NCI-H1417 (cell line): Measurements from ENCODE around the gene RNASE9.
"Not testable (repeated sequence)": the region's sequence is repeated elsewhere in the genome, so short reads cannot be mapped to it uniquely, and the experiment has no call there.

Source experiments
- DNase-seq, 3 experiments: peaks; one replicate each; lab custom pipeline; 2025; lab: John Stamatoyannopoulos, UW

Gene RNASE9

DNA sequence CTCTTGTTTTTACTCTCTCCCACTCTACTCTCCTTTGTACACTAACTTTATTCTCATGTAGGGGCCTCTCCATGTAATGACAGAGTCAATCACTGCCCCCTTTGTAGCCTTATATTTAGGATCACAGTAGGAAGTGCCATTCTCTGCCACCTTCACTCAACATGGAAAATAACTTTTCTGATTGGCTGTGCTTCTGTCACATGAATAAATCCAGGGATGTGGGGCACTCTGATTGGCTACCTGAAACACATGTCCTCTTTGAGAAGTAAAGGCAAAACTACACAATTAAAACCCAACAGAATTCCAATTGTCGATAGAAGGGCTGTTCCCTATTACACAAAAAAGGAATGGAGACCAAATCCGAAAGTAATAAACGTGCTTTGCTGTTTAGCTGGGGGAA lies at the start of gene RNASE9:
Gene RNASE9 (minus strand): TSS at position 87 of the 400 bp plus-strand sequence.
- no peak for DNase-seq

DNA sequence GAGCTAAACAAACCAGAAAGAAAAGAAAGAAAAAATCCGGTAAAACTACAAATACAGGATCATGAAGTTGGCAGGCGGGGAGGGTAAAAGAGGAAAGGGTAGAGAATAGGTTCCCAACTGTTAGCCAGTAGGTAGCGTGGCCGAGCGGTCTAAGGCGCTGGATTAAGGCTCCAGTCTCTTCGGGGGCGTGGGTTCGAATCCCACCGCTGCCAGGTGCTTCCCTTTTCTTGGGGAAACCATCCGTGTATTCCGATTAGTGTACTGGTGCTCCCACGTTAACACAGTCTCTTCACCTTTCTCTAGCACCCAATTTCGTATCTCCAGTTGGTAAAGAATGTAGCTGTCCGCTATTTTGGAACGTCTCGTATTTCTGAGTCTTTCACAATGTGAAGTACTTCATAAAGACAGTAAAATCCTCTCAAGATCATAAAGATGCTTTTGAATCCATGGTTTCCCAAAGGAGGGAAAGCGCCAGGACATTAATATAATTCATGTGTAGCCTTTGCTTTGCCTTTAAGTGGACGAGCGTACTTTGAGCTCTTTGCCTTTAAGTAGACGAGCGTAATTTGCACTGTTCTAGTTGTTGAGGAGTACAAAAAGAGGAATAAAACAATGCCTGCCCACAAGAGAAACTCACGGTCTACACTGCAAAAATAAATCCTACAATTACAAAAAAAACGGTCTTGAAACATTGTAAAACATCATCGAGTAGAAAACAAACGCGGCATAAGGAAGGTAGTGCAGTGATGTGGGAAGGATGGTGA lies 49.3 kb upstream of the RNASE9 start:
- DNase-seq = peak; percentile 81 to 92 (median 81)

DNA sequence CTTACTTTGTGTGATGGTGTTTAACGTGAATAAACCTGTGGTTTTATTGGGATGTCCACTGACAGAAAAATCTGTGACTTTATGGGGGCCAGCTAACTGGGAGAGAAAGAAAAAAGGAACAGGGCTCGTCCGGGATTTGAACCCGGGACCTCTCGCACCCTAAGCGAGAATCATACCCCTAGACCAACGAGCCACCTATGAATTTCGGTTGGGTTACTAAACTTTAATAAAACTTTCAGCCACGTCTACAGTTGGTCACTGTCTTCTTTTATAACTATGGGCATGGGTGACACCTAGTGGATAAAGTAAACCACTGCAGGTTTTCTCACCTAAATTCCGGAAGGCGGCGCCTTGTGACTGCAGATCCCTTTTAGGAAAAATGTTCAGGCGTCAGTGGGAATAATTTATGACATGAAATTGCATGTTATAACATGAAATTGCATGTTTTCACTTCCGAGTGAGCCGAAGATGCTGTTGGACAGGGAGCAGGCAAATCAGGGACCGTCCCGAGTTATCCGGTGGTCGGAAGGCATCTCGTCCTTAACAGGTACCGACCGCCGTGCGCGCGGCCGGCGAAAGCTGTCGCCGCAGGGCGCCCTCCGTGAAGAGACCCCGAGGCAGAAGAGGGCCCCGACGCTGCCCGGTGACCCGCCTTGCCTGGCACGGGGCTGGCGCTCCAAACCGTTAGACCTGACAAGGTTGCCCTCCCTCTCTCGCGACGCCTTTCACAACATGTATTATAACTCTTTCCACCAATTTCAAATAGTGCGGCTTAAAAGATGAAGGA lies 48.6 kb upstream of the RNASE9 start:
- DNase-seq = peak; percentile 70 to 92 (median 91)

DNA sequence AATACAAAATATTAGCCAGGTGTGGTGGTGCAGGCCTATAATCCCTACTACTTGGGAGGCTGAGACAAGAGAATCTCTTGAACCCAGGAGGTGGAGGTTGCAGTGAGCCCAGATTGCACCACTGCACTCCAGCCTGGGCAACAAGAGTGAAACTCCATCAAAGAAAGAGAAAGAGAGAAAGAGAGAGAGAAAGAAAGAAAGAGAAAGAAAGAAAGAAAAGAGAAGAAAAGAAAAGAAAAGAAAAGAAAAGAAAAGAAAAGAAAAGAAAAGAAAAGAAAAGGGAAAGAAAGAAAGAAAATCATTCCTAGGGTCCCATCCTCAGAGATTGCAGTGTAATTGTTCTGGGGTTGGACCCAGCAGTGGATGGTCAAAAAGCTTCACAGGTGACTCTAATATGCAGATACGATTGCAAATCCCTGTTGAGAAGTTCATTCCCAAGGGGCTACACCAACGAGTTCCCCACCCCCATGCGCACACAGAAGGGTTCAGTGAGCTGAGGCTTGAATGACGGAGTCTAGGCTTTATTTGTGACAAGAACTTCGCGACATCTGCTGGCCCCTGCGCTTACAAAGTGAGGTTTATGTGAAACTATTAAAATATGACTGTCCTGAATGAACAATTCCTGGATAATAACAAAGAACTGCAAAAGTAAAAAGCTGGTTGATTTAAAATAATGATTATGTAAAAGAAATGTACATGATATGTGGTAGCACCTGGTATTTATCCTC lies 47.7 kb upstream of the RNASE9 start:
- DNase-seq = no peak

DNA sequence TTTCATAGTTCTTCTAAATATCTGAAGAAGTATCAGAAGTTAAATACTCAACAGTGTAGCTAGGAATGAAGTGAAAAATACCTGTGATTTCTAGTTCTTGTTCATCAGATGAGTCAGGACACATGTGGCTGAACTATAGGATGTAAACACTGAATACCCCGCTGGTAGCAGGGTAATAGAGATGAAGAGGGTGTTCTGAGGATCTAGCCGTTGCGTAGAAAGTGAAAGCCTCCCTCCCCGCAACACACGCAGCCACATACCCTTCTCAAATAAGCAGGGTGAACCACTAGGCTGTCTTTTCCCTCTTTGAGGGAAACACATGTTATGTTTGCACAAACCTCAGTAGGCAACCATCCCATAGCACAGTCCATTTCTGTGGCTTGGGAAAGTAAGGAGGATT lies 46.8 kb upstream of the RNASE9 start:
- no peak for DNase-seq

DNA sequence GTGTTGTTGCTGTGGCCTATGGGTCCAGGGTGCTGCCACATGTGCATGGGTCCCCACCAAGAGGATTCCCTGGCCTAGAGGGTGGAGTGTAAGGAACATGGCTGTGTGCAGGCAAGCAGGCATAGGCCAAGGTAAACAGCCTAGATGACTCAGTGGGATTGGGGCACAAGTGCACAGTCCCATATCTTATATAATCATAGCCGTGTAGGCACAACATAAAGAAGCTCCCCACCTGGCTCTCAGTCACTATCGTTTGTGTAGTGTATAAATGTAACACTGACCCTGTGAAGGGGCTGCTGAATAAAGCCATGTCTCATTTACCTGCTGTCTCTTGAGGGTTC lies 46.0 kb upstream of the RNASE9 start:
- DNase-seq = no peak

DNA sequence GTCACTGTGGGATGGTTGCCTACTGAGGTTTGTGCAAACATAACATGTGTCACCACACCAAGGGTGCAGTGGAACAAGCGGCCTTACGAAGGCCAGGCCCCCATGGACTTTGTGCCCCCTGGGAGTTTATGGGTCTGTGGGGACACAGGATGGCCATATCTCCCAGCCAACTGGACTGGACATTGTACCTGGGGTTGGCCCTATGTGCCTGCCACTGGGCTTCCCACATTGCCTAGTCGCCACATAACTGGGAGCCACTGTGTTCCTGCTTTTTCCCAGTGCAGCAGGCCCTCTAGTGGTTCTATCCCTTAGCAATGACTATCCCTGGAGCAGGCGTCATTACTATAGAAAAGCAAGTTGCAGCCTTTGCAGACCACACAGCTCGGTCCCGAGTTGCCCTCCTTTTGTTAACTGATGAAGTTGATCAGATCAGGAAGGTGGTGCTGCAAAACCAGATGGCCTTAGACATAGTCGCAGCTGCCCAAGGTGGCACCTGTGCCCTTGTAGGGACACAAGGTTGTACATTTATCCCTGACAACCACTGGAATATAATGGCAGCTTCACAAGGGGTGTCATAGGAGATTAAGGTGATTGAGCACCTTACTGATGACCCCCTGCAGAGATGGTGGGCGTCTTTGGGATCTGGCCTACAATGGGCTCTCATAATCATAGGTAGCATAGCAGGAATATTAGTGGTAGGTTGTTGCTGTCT lies 45.5 kb upstream of the RNASE9 start:
- DNase-seq = peak; percentile 7 to 36 (median 9)

DNA sequence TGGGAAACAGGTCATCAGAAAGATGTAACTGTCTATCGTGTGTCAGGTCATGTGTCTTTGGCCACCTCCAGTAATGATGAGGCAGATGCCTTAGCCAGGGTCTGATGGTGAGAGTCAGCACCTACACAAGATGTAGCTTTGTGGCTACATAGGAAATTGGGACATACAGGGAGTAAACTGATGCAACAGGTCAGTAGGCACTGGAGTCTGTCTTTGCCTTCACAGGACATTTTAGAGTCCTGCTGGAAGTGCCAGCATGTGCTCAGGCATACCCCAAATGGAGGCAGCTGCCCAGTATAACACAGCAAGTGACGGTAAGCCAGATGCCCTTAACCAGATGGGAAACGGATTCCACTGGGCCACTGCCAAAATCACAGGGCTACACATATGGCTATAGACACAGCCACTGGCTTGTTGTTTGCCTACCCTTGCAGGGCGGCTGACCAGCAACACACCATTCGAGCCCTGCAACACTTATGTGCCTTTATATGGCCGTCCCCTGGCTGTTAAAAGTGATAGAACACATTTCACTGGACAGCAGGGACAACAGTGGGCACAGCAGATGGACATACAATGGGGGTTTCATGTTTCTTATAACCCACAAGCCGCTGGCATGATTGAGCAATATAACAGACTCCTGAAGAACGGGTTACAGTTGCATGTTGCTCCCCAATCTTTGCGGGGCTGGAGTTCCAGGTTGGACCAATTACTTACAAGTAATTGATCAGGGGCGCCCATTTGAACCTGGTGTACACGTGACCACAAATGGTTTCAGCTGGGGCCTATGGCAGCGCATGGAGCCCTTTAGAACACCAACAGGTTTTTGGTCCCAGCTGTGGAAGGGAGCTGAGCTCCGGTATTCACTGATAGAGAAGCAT lies 43.2 kb upstream of the RNASE9 start:
- no peak for DNase-seq

DNA sequence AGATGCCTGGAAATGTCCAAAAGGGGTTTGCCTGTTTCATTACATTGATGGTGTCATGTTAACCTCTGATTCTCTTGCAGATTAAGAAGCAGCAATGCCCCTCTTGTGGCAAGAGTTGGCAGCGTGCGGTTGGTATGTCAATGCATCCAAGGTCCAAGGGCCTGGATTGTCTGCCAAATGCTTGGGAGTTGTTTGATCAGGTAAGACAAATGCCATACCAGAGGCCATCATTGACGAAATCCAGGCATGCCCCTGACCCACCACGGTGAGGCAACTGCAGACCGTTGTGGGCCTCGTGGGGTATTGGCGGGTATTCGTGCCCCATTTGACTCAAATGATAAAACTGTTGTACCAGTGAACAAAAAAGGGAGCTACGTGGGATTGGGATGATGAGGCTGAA lies 41.7 kb upstream of the RNASE9 start:
- no peak for DNase-seq

DNA sequence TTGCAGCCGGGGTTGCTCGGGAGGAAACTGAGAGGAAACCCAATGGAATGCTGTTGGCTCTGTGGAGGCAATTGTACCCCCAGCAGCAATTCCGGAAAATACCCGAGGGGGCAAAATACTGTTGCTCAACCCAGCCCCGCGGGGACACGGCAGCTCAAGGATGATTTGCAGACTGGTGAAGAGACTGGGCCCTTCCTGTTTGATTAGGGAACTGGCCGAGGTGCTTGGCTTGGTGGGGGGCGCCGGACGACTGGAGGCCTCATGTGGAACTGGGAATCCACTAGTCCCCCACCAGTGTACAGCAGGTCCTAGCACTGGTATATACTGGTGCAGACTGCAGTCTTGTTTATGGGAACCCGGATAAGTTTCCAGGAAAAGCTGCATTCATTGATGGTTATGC lies 40.7 kb upstream of the RNASE9 start:
- DNase-seq = no peak

DNA sequence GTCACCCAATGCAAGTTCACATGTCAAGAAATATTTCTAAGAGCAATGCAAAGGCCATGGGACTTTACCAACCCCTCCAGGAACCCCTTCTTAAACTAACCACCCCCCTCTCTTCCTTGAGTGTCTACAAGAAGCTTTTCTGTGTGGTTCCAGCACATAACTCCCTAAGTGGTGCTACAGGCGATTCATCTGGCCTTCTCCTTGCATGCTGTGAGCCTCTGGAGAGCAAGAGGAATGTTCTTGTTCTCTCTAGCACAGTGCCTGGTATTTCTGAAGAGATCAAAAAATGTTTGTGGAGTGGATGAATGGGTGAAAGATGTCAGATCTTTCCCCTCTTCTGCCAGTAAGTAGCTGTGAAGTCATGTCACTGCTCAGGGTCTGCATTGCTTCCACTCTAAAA lies 36.3 kb upstream of the RNASE9 start:
- no peak for DNase-seq

DNA sequence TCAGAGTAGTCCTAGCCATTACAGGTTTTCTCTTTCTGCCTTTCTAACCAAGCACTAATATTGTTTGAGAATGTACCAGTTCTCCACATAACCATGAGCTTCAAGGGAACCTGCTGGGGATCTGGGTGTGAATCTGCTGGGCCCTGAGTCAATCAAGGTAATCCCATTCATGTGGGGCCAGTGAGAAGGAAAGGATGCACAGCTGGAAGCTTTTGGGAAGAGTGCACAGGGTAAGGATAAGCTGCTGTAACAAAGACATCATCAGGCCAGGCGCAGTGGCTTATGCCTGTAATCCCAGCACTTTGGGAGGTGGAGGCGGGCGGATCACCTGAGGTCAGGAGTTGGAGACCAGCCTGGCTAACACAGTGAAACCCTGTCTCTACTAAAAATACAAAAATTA lies 34.9 kb upstream of the RNASE9 start:
- not testable (repeated sequence) for DNase-seq

DNA sequence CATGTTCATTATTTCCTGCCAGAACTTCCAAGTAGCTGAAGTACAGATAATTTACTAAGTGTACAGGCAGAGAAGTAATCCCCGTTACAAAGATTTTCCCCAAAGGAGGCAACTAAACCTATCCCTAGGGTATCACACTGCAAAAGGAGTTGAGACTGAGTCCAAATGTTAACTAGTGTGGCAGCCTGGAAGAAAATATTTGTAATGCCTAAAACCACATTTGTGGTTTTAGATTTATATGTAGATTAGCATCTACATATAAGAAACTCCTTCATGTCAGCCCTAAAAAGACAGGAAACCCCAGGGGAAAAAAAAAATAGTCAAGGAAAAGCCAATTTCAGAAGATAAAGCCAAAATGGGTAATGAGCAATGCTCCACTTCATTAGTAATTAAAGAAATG lies 31.7 kb upstream of the RNASE9 start:
- DNase-seq = no peak

DNA sequence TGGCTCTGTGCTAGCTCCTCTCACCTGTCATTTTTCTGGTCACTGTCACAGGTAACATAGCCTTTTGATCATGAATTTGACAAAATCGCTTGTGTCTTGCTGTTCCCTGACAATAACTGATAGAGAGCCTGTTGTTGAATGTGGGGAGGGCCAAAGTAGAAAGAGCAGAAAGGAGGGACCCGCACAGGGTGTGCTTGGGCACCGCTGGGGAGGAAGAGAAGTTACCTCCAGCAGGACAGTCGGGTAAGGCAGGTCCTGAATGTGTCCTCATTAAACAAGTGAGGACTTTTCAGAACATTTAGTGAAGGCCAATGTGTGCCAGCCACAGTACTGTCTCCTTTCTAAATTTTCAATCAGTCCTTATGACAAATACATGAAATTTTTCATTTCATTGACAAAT lies 30.4 kb upstream of the RNASE9 start, which contains the start of gene RNASE12:
Gene RNASE12 (minus strand): TSS at position 142 of the 400 bp plus-strand sequence. CDS start 653 bp downstream, outside the sequence.
- no peak for DNase-seq

DNA sequence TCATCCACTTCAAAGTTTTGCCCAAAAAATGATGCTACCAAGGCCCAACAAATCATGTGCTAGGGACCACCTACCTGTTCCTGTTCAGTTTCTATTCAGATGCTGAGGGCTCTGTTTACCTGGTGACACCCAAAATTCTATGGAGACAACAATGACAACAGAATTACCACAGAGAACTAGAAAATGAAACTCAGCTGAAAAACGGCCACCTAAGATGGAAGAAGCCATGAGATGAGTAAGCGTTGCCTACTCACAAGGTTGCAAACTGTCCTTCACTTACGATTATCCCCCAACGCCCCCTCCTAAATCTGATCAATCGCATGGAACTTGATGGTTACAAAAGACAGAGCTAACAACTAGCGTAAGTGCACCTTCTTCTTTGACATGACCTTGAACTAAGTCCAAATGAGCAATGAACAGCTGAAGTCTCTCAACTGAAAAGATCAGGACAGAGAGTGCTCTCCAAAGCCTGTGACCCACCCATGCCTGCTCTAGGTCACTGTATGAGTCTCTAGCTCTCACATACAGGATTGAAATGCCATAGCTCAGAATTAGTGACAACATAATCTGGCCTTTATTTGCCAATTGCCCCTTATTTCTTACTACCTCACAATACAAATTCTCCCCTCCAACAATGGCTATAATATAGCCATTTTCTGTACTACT lies 26.8 kb upstream of the RNASE9 start, which contains the start of gene RNASE11:
Gene RNASE11 (minus strand): TSS at position 513 of the 666 bp plus-strand sequence.
- DNase-seq = no peak

DNA sequence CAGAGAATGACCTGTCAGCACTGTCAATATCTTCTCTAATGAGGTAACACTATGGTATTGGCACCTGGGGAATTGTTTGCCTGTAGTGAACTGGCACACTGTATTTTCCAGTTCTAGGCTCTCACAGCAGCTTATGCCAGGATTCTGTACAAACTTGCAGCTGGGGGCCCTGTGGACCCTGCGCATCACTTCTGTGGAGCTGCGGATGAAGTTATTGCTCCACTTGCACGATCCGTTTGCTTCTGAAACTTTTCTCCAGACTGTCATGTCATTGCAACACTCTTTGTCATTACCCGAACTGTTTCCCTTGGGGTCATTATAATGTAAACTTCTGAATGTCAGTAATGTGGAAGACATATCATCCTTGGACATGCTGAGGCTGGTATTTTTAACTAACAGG lies 23.1 kb upstream of the RNASE9 start:
- no peak for DNase-seq

DNA sequence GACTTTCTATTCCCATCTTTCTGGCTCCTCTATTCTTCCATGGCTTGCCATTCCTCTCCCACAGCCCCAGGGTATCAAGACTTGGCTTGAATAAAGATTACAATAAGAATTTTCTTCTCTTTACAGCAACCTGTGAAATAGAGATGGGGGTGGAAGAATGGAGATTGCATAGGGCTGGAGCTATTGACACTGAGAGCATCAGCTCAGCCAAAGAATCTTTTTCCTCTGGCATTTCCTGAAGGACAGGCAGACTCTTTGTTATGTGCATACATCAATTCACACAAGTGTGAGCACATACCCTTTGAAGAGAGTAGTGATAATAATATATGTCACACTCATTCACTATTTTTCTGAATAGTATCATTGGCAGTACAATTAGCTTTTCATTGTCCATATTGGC lies 22.3 kb upstream of the RNASE9 start:
- DNase-seq = no peak

DNA sequence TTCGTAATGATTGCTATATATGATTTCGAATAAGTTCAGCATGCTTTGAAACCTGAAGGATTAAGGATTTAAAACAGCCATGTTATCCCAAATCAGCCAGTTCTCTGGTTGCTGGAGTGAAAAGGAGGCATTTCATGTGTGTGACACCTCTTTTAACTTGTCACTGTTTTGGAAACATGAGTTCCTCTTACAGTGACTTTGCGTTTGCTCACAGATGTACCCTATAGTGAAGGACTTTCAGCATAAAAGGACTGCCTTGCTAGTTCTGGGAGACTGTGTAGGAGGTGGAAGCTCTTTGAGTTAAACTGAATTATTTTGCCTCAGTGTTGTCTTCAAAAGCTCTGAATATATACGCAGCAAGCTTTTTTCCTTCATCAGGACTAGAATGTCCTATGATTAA lies 19.4 kb upstream of the RNASE9 start:
- no peak for DNase-seq

DNA sequence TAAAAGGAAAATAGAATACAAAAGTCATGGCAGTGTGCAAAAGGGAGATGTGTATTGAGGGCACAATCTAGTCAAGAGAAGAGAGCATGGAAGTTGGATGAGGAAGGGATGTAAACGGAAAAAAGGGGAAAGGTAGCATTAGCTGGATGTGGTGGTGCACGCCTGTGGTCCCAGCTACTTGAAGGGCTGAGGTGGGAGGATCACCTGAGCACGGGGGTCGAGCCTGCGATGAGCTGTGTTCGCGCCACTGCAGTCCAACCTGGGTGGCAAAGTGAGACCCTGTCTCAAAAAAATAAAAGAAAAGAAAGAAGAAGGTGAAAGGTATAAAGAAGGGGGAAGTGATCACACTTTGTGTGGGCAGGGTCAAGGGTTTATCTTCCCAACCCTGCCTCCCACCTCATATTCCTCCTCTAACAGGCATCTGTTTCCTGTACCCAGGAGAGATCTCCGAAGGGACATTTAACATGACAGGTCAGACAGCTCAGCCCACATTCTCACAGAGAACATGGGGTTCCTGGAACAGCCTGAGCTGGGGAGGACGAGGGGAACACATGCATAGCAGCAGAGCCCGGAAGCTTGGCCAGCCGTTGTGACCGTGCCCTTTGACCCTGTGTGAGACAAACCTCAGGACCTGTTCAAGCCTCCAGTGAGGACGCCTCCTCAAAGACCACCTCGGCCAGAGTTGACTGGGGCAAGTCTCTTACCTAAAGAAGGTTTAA lies 18.1 kb upstream of the RNASE9 start:
- DNase-seq = no peak

DNA sequence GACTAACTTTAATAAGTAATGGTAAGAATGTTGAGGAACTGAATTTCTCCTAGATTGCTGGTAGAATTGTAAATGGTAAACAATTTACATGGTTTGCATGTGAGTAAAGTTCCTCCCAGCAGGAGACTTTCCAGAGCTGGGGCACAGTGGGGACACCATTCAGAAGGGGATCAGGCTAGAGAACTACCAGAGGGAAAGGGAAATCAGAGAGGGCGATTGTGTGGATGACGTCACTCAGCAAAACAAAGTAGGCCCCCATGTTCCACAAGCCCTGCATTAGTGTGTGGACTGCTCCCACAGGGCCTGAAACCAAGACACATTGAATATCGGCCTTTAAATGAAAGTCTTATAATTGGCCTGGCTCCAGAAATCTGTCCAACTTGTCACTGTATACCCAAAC lies 17.5 kb upstream of the RNASE9 start:
- no peak for DNase-seq
